NCI-H1048 (cell line): Measurements from ENCODE around the gene TSFM.

ENCODE experiments used
- DNase-seq: peaks from one replicate; lab custom pipeline; 2025; lab: John Stamatoyannopoulos, UW

TSFM gene

DNA sequence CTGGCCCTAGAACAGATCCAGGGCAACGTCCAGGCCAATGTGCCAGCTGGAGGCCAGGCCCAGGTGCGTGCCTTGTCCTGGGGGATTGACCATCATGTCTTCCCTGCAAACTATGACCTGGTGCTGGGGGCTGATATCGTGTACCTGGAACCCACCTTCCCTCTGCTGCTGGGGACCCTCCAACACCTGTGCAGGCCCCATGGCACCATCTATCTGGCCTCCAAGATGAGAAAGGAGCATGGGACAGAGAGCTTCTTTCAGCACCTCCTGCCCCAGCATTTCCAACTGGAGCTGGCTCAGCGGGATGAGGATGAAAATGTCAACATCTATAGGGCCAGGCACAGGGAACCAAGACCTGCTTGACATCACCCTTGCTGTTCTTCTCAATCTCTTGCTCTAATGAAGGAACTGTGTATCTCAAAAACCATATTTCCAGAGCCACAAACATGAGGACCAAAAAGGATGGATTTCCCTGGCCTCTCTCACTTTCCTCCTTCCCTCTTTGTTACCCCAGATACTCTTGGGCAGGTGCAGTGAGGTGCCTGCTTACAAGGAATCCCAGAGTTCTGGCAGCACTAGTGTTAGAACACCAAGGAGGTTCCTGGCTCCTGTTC, 2.2 kb upstream of the TSFM start:
- DNase-seq = no peak

- no peak for DNase-seq
These were observed 1.3 kb upstream of the TSFM start for GRCh38 chr12:57781244-57781643.

DNA sequence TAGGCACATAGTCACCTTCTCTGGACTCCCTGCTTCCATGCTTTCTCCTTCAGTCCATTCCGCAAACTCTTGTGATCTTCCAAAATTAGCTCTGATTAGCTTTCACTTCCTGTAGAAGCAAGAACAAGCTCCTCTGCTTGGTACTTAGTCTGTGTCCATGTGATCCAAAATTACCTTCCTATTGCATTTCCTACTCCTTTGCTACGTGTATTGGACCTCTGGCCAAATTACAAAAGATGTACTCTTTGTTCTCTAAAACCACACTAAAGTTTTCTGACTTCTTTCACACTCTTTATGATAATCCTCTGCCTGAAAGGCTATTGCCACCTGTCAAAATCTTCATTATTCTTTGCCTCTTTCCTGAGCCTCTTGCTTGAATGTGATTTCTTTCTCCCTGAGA, 786 bp upstream of the TSFM start:
- no peak for DNase-seq

DNA sequence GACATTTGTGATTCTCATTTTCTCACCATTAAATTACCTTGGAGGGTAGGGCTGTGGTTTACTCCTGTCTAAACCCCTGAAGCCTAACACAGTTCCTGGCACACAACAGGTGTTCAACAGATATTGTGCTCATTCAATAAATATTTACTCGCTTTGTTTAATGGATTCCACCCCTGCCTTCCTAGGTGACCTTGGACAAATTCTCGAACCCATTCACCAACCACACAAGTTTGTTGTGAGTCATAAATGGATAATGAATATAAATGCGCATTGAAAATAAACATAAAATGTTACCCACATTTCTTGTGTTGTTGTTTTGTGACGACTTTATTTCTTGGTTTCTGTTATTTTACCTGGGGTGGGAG, 362 bp upstream of the TSFM start:
- DNase-seq = no peak

DNA sequence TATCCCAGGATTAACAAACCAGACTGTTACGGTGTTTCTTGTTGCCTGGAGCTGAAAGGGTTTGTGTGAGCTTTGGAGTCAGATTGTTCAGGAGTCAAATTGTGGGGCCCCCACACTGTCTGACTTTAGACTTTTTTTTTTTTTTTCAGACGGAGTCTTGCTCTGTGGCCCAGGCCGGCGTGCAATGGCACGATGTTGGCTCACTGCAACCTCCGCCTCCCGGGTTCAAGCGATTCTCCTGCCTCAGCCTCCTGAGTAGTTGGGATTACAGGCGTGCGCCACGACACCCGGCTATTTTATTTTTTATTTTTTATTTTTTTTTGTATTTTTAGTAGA, 847 bp downstream of the TSFM start:
- no peak for DNase-seq

DNA sequence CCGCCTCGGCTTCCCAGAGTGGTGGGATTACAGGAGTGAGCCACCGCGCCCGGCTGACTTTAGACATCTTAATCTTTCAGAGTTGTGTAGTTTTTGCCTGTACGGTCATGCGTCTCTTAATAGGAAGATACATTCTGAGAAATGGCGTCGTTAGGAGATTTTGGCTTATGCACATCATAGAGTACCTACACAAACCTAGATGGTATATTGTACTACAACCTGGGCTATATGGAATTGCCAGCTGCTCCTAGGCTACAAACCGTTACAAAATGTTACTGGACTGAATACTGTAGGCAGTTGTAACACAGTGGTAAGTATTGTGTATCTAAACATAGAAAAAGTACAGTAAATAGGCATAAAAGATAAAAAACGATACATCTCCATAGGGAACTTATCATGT, 1.3 kb downstream of the TSFM start:
- DNase-seq = no peak

GRCh38 chr12:57793920-57794319, 11.3 kb downstream of the TSFM start:
- no peak for DNase-seq

GRCh38 chr12:57795354-57795753, 12.8 kb downstream of the TSFM start:
- DNase-seq = no peak

- DNase-seq = no peak
These were observed 14.4 kb downstream of the TSFM start for GRCh38 chr12:57796996-57797395.

DNA sequence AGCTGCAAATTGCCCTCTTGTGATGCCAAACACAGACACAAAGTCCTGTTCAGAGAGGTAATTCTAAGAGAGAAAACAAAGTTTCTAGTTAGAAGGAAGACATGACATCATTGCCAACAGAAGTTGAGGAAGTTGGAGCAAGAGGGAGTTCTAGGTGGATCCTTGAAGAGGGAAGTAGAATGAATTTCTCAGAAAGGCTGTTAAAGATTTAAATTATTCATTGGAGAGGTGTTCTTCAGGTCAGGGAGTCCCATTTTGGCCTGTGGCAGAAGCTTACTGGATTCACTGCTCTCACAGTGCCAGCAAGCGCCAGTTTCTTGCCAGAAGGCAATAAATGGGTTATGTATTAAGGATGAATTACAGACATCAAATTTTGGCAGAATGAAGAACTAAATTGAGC, 15.3 kb downstream of the TSFM start:
- no peak for DNase-seq

GRCh38 chr12:57800965-57801364, 18.4 kb downstream of the TSFM start:
- no peak for DNase-seq

GRCh38 chr12:57802607-57803006, 20.0 kb downstream of the TSFM start:
- DNase-seq = no peak

DNA sequence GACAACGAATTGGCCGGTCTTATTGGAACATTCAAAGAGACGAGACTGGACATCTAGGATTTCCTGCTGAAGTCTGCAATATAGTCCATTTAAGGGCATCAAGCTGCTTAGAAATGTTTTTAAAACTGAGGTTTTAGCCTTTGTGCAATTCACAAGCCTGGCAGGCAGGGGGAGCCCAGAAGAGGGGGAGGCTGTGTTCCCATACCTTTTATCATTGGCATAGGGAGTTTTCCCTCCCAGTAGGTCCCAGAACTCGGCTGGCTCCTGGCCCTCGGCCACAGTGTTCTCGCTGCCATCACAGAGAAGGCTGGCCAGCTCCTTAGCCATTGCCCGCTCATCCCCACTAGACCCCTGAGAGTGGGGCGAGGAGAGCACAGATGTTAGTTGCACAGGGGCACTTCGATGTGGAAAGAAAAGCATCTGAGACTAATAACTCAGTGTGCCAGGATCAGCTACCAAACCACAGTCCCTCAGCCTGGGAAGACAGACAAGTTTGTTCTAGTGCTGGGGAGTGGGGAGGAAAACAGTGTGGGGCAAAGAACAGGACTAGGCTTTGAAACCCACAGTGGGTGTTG, 20.8 kb downstream of the TSFM start:
- DNase-seq = no peak

GRCh38 chr12:57806677-57807076, 24.1 kb downstream of the TSFM start:
- no peak for DNase-seq

DNA sequence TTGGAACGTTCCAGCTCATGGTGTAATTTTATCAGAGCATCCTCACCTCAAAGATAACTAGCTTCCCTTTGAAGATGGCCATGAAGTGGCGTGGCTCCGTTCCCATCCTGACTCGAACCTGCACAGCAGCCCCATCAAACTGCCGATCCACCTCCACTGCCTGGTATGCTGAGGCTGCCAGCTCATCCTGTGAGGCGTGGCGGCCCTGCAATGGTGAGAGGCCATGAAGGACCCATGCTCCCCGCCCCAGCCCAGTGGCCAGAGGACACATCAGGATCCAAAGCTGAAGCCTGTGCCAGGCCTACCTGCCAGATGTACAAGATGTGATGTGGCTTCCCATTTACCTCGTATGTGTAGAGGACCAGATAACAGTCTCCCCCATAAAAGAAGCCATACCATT, 24.7 kb downstream of the TSFM start:
- no peak for DNase-seq

DNA sequence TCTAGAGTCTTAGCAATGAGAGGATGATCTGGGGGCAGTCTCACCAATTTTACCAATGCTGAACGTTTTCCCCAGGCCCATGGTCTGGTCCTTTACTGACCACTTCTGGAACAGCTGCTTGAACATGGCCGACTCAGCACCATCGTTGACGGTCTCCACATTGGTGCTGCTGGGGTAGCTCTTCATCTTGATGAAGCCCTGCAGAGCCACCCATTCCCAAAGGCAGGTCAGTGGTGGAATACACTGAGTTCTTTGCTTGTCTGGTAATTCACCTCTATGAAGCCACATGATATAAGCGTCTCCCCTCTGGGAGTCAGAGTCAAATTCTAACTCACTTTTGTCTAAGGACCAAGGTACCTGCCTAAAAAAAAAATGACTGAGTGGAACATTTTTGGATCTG, 25.8 kb downstream of the TSFM start:
- no peak for DNase-seq

DNA sequence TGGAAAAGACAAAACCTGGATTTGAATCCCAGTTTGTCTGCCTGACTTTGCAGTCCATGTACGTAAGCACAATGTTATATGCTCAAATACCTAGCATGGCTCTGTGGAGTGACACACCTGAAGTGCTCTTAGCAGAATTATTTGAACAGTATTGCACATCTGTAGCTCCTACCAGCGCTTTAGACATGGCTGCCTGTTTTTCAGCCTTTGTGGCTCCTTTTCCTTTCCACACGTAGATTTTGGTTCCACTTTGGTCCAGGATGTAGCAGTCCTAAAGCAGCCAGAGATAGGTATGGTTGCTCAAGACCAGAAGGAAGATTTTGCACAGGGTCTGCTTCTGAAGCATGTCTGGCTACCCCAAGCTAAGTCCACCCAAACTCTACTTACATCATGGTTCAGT, 26.8 kb downstream of the TSFM start:
- DNase-seq = no peak

DNA sequence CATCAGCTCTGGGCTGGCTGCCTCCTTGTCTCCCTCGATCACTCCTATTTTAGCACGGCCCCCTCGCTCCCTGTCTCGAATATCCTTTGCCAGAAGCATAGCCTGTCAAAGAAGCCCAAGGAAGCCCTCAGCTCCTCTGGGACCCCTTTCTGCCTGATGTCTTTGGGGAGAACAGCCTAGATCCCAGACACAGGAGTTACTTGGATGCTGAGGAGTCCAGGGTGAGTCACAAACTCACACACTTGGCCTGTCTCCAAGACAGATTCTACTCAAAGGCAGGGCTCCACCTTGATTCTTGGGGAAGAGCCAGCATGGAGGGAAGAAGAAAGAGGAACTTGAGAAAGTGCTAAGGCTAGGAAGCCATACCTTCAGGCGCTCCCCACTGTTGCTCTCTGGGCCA, 27.9 kb downstream of the TSFM start:
- DNase-seq = no peak

GRCh38 chr12:57811028-57811755, 28.6 kb downstream of the TSFM start:
- DNase-seq = no peak

DNA sequence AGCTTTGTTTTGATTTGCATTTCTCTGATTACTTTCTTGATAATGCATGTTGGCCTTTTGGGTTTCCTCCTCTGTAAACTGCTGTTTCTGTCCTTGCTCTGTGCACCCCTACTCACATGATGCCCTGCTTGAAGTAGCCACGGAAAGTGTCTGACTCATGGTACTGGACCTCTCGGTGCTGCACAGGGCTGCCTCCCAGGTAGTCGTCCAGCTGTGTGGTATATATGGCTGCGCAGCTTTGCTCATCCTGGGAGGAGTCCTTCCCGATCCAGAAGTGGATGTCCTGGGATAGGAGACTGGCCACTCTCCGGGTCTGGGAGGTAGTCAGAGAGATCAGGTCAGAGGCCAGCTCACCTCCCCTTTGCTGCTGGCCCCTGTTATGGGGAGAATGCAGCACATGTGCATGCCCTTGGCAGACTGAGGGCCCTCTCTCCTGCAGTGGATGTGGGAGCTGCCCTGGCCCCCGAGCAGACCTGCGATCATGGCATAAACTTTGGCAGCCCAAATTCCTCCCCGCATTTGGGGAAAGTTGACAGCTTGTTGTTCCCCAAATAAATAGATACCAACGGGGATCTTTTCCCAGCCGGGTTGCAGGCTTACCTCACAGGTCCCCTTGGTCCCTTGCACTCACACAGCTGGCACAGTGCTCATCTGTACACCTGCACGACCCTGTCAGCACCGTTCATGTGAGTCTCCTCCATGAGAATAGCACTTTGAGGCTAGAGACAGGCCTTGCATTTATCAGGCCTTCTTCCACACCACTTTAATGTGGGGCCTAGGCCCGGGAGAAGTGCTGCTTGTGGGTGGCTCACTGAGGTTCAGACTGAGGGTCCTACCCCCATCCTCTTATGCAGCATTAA, 30.8 kb downstream of the TSFM start:
- no peak for DNase-seq

DNA sequence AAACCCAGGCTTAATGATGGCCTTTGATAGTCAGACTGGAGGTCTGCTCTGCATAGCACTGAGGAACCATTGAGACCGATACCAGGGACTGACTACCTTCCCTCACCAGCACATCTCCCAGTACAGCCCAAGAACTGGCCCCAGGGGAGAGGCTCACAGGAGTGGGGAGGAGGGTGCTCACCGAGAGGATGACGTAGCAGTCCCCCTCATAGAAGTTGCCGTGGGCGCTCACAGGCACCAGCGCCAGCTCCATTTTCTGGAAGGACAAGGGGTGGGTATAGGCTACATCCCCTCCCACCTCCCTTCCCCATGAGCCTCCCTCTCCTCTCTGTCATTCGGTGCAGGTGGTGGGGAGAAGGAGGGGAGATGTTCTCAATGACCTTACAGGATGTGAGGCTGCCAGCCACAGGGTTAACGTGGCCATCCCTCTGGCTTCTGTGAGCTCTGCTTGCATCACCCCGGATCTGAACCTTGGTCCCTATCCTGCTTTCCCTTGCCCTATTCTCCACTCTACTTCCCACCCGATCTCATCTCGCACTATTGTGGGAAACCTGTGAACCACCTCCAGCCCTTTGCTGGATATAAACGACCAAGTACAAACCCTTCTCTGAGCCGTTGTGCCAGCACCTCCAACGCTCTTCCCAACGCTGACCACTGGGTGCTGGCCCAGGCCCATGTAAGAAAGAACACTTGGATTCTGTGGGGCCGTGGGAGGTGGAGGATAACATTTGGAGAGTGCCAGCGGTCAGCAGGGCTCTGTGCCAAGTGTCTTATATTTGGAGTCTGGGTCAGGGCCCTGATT, 31.6 kb downstream of the TSFM start:
- no peak for DNase-seq
